HepG2 (cell line): ENCODE measurements around the gene SPNS3.

Source experiments
- CTCF ChIP-seq: sonication (generic); formaldehyde crosslinking; IDR thresholded peaks from 2 replicates; pipeline ENCODE4 v1.5.0; 2020; ENCODE audit warnings: mild to moderate bottlenecking, missing genetic modification reagents, moderate library complexity
- NPAS2 ChIP-seq: sonication (generic); formaldehyde crosslinking; IDR thresholded peaks from 2 replicates; pipeline ENCODE4 v1.8.0; 2022; ENCODE audit warnings: mild to moderate bottlenecking, missing genetic modification reagents, borderline replicate concordance
- SRF ChIP-seq: IDR thresholded peaks from 2 replicates; pipeline ENCODE4 v1.6.1; 2011; ENCODE audit warnings: mild to moderate bottlenecking, low read depth, low read length, moderate library complexity

- TF ChIP-seq NPAS2: no peak
- no peak for TF ChIP-seq CTCF (CRISPR knock-in tag)
- no peak for TF ChIP-seq SRF
These were observed 83.0 kb downstream of the SPNS3 start for GRCh38 chr17:4516735-4517134.
